Raji (cell line): ENCODE measurements around the gene PTPRN2.

Source experiments
- POLR2A ChIP-seq: IDR thresholded peaks from 2 replicates; pipeline ENCODE4 v1.6.1; 2011; ENCODE audit warnings: low read depth, low read length, control low read depth; ENCODE audit not compliant: insufficient read depth

PTPRN2 gene

GRCh38 chr7:157616426-157616825 lies 971.2 kb downstream of the PTPRN2 start:
- no peak for TF ChIP-seq POLR2A

GRCh38 chr7:157615852-157616251 lies 971.8 kb downstream of the PTPRN2 start:
- no peak for TF ChIP-seq POLR2A

- TF ChIP-seq POLR2A = no peak
Observed at GRCh38 chr7:157615101-157615817, 972.4 kb downstream of the PTPRN2 start.

GRCh38 chr7:157614457-157615020 lies 973.1 kb downstream of the PTPRN2 start:
- no peak for TF ChIP-seq POLR2A

GRCh38 chr7:157613575-157614322 lies 973.9 kb downstream of the PTPRN2 start:
- no peak for TF ChIP-seq POLR2A

GRCh38 chr7:157612664-157613561 lies 974.7 kb downstream of the PTPRN2 start:
- no peak for TF ChIP-seq POLR2A

GRCh38 chr7:157612009-157612663 lies 975.5 kb downstream of the PTPRN2 start:
- no peak for TF ChIP-seq POLR2A

- TF ChIP-seq POLR2A = no peak
Observed at GRCh38 chr7:157611341-157611740, 976.3 kb downstream of the PTPRN2 start.

GRCh38 chr7:157610671-157611295 lies 976.8 kb downstream of the PTPRN2 start:
- no peak for TF ChIP-seq POLR2A

- TF ChIP-seq POLR2A = no peak
Observed at GRCh38 chr7:157609932-157610640, 977.5 kb downstream of the PTPRN2 start.

- TF ChIP-seq POLR2A = no peak
Observed at GRCh38 chr7:157609516-157609915, 978.1 kb downstream of the PTPRN2 start.

GRCh38 chr7:157607218-157607617 lies 980.4 kb downstream of the PTPRN2 start:
- TF ChIP-seq POLR2A = no peak

GRCh38 chr7:157606140-157606539 lies 981.5 kb downstream of the PTPRN2 start:
- no peak for TF ChIP-seq POLR2A
